Loucy (cell line): ENCODE results near the gene DAPK1.

ENCODE experiments used
- H2AFZ ChIP-seq: fragments of 200-600 bp; sonication (generic); 2 replicates; pipeline ENCODE4 v1.6.0; 2016; ENCODE audit warnings: antibody characterized with exemption, mild to moderate bottlenecking, low read length, moderate library complexity
- H3F3A ChIP-seq: fragments of 200-600 bp; 2 replicates; pipeline ENCODE4 v1.6.0; 2016; ENCODE audit warnings: antibody characterized with exemption, low read depth, mild to moderate bottlenecking
- H3K27me3 ChIP-seq: fragments of 200-600 bp; sonication (generic); 2 replicates; pipeline ENCODE4 v1.6.1; 2014; ENCODE audit warnings: low read length, mild to moderate bottlenecking; ENCODE audit not compliant: insufficient read depth, poor library complexity, severe bottlenecking
- H3K36me3 ChIP-seq: fragments of 200-600 bp; sonication (generic); 2 replicates; pipeline ENCODE4 v1.6.1; 2016; ENCODE audit warnings: low read length; ENCODE audit not compliant: insufficient read depth
- H3K4me1 ChIP-seq: fragments of 200-600 bp; sonication (generic); 2 replicates; pipeline ENCODE4 v1.5.1; 2014; ENCODE audit warnings: low read length, mild to moderate bottlenecking; ENCODE audit not compliant: insufficient read depth, poor library complexity, severe bottlenecking
- H3K4me2 ChIP-seq: fragments of 200-600 bp; sonication (generic); 2 replicates; pipeline ENCODE4 v1.6.0; 2014; ENCODE audit warnings: antibody characterized with exemption, low read length, low read depth, mild to moderate bottlenecking; ENCODE audit not compliant: poor library complexity, severe bottlenecking
- H3K4me3 ChIP-seq: fragments of 200-600 bp; sonication (generic); 2 replicates; pipeline ENCODE4 v1.5.1; 2014; ENCODE audit warnings: low read length, mild to moderate bottlenecking, mixed read lengths; ENCODE audit not compliant: poor library complexity, severe bottlenecking
- H3K79me2 ChIP-seq: fragments of 200-600 bp; sonication (generic); 2 replicates; pipeline ENCODE4 v1.6.1; 2014; ENCODE audit warnings: low read length; ENCODE audit not compliant: insufficient read depth
- H3K9ac ChIP-seq: fragments of 200-600 bp; sonication (generic); 2 replicates; pipeline ENCODE4 v1.6.0; 2014; ENCODE audit warnings: mild to moderate bottlenecking, low read depth, low read length, moderate library complexity; ENCODE audit not compliant: poor library complexity, severe bottlenecking
- H3K9me2 ChIP-seq: fragments of 200-600 bp; sonication (generic); replicated peaks from 2 replicates; pipeline ENCODE4 v1.6.1; 2016; ENCODE audit warnings: low read depth, low read length, mixed read lengths
- H3K9me3 ChIP-seq: fragments of 200-600 bp; sonication (generic); 2 replicates; pipeline ENCODE4 v1.6.1; 2014; ENCODE audit warnings: mild to moderate bottlenecking, antibody characterized with exemption, low read length, low read depth; ENCODE audit not compliant: insufficient read depth
- H4K20me1 ChIP-seq: fragments of 200-600 bp; sonication (generic); 2 replicates; pipeline ENCODE4 v1.6.0; 2014; ENCODE audit warnings: antibody characterized with exemption, low read length, mild to moderate bottlenecking; ENCODE audit not compliant: insufficient read depth, poor library complexity, severe bottlenecking
- EZH2phosphoT487 ChIP-seq: fragments of 200-600 bp; IDR thresholded peaks from 2 replicates; pipeline ENCODE4 v1.6.1; 2018; ENCODE audit warnings: antibody characterized with exemption, mild to moderate bottlenecking, moderate library complexity, borderline replicate concordance
- TF ChIP-seq, protein P1 (sequence below): fragments of 200-600 bp; sonication (generic); conservative IDR thresholded peaks from 2 replicates; pipeline ENCODE4 v1.5.1; 2014; ENCODE audit warnings: mild to moderate bottlenecking, antibody characterized with exemption, low read length

Gene DAPK1

GRCh38 chr9:87597710-87598443, 100.2 kb downstream of the DAPK1 start:
- Histone ChIP-seq H4K20me1 (no peaks in the 10 kb centered on the region), H3K4me2 (no peak overlapping the region)

GRCh38 chr9:87599901-87600610, 102.4 kb downstream of the DAPK1 start:
- no peak overlapping the region for H3K9ac ChIP-seq
- no peak overlapping the region for H3K4me3 ChIP-seq
- H3K27me3 ChIP-seq, result no peaks in the 10 kb centered on the region
- no peaks in the 10 kb centered on the region for H3K9me2 ChIP-seq
- H3K79me2 ChIP-seq, result peaks cover 3% of the 10 kb centered on the region; the same call in 1 of the 2 replicates
- H2AFZ ChIP-seq, result no peak overlapping the region
- H3F3A ChIP-seq, result no peaks in the 10 kb centered on the region
- no peak overlapping the region for H3K4me2 ChIP-seq
- no peaks in the 10 kb centered on the region for H3K36me3 ChIP-seq
- no peaks in the 10 kb centered on the region for H3K9me3 ChIP-seq
- H4K20me1 ChIP-seq, result no peaks in the 10 kb centered on the region
- H3K4me1 ChIP-seq, result peaks cover 3% of the 10 kb centered on the region
- no peak for TF ChIP-seq EZH2phosphoT487
- TF ChIP-seq, protein P1, sequence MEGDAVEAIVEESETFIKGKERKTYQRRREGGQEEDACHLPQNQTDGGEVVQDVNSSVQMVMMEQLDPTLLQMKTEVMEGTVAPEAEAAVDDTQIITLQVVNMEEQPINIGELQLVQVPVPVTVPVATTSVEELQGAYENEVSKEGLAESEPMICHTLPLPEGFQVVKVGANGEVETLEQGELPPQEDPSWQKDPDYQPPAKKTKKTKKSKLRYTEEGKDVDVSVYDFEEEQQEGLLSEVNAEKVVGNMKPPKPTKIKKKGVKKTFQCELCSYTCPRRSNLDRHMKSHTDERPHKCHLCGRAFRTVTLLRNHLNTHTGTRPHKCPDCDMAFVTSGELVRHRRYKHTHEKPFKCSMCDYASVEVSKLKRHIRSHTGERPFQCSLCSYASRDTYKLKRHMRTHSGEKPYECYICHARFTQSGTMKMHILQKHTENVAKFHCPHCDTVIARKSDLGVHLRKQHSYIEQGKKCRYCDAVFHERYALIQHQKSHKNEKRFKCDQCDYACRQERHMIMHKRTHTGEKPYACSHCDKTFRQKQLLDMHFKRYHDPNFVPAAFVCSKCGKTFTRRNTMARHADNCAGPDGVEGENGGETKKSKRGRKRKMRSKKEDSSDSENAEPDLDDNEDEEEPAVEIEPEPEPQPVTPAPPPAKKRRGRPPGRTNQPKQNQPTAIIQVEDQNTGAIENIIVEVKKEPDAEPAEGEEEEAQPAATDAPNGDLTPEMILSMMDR, result no peak

More at GRCh38 chr9:87597710-87598443, 100.2 kb downstream of the DAPK1 start:
- no peaks in the 10 kb centered on the region for H3K27me3 ChIP-seq
- H3K9me3 ChIP-seq, result no peaks in the 10 kb centered on the region
- no peaks in the 10 kb centered on the region for H3K9me2 ChIP-seq
- no peaks in the 10 kb centered on the region for H3K4me1 ChIP-seq
- H3K4me3 ChIP-seq, result no peak overlapping the region
- no peak overlapping the region for H3K9ac ChIP-seq
- H3K79me2 ChIP-seq, result peaks cover 3% of the 10 kb centered on the region; the same call in 1 of the 2 replicates
- no peaks in the 10 kb centered on the region for H3F3A ChIP-seq
- H3K36me3 ChIP-seq, result no peaks in the 10 kb centered on the region
- no peak overlapping the region for H2AFZ ChIP-seq
- TF ChIP-seq EZH2phosphoT487, result no peak
- TF ChIP-seq, protein P1, result no peak

DNA sequence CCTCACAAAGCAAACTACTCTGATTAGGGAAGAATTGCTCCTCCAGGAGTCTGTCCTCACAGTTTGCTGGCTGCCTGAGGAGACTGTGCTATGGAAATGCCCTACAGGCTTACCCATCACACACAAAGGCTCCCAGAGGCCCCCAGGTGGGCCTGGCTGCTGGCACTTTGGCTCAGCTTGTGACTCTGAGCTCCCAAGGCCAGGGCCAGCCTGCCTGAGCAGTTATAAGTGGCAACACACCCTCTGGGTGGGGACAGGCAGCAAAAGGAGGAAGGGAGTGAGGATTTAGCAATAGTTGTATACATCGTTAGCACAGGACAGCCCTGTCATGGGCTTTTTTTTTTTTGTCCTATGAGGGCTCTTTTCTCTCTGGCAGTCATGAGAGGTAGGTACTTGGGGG, 103.5 kb downstream of the DAPK1 start:
- H3K9me2 ChIP-seq, result no peaks in the 10 kb centered on the region
- H3K4me2 ChIP-seq, result no peak overlapping the region
- no peak overlapping the region for H2AFZ ChIP-seq
- H3K27me3 ChIP-seq, result no peaks in the 10 kb centered on the region
- H4K20me1 ChIP-seq, result no peaks in the 10 kb centered on the region
- peaks cover 3% of the 10 kb centered on the region for H3K4me1 ChIP-seq
- TF ChIP-seq EZH2phosphoT487, result no peak
- TF ChIP-seq, protein P1, result no peak
- H3F3A ChIP-seq, result no peaks in the 10 kb centered on the region
- H3K9ac ChIP-seq, result no peak overlapping the region
- peaks cover 3% of the 10 kb centered on the region; the same call in 1 of the 2 replicates for H3K79me2 ChIP-seq
- no peaks in the 10 kb centered on the region for H3K9me3 ChIP-seq
- H3K36me3 ChIP-seq, result peaks cover 6% of the 10 kb centered on the region; the same call in 1 of the 2 replicates
- no peak overlapping the region for H3K4me3 ChIP-seq
